ENCODE results near the gene SRGAP1.

- no peak for TF ChIP-seq CTCF (IDR thresholded peaks at IDR 0.05)
- TF ChIP-seq EP300 (IDR thresholded peaks at IDR 0.05): no peak
Observed at GRCh38 chr12:63895841-63896240, 51.3 kb downstream of the SRGAP1 start.
